ENCODE results near the gene DLX2. TPM values are rescaled to one million over a fixed set of nuclear protein-coding genes. Genes with fewer than 3 reads are reported as not detected.
A peak's percentile ranks its signal among the peaks of the same experiment; 100 is the strongest.

DLX2 gene
- total and polyA plus RNA-seq, 2 of the 13 experiments (the other 11 are each of a cell fraction or from before 2014, with no cell fraction given): 0.07 to 0.15 TPM

DNA sequence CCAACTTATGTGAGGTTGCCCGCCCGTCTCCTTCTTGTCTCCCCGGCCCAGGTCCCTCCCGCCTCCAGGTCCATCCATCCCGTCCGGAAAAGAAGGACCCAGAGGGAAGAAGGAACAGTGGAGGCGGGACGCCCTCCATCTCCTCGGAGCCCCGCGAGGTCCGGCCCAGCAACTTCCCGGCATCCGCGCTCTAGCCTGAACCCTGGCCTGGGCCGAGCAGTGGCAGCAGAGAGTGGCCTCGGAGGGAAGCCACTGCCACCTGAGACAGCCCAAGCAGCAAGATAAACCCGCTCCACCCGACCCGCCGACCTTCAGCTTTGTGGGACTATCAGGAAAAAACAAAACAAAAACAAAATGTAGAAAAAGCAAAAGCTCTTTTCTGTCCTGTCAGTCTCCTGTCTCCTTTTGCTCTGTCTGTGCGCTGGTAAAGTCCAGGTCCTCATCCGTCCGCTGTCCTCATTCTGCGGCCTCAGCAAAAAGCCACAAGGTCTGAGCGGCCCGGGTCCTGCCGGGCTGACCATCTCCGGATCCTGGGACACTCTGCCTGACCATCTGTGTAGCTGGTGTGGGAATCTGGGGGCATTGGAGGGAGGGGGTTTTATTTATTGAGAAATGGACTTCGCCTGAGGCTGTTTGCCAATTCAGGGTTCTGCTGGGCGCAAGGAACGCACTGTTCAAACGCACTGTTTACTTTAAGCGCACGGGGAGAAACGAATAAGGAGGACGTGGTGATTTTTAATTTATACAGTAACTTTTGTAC lies 14.3 kb downstream of the DLX2 start:
- no peak for DNase-seq (ENCODE audit: low spot score)
- BruUV-seq (replicated peaks): no TSS peak
- Histone ChIP-seq H2AFZ (ENCODE audit: low read length) (no peak overlapping the region), H3K27me3 (ENCODE audit: control insufficient read depth in 1 of 2, insufficient read depth in 2 of 2, low read length in 2 of 2) (peaks cover 17 to 94% of the 10 kb centered on the region in 2 experiments; a peak in 4 of 5 replicates), H3K4me1 (ENCODE audit: insufficient read depth, low read length) (peaks cover 57% of the 10 kb centered on the region), H3K9me3 (ENCODE audit: low read length) (no peaks in the 10 kb centered on the region), H3K36me3 (replicated peaks in 1 of 2; ENCODE audit: control insufficient read depth in 1 of 2, insufficient read depth in 2 of 2, low read length in 2 of 2) (no peaks in the 10 kb centered on the region), H4K20me1 (ENCODE audit: insufficient read depth, low read length) (peaks cover 5% of the 10 kb centered on the region; the same call in 1 of the 2 replicates), H3K79me2 (ENCODE audit: insufficient read depth, low read length) (no peaks in the 10 kb centered on the region), H3K9ac (ENCODE audit: insufficient read depth, low read depth, low read length) (no peak overlapping the region), H3K27ac (ENCODE audit: extremely low read length, insufficient read depth, low read length) (no peak overlapping the region), H3K4me2 (ENCODE audit: low read depth, low read length) (peak overlapping the region; percentile 21; the same call in 1 of the 2 replicates), H3K4me3 (replicated peaks in 1 of 3; ENCODE audit: insufficient read depth in 1 of 3, low read depth in 2 of 3, low read length in 3 of 3) (no peak overlapping the region)
- WGBS (ENCODE audit: low lambda C conversion rate): 44% methylated on average over 37 of the region's 37 CpGs
- FAIRE-seq: no peak
- in situ Hi-C loops (cut with HindIII; ENCODE audit: extremely low pct_ligation_motif_present, low pct_unique_long_range_greater_than_20kb) (no loop called here), intact Hi-C loops (cut with micrococcal nuclease; ENCODE audit: unreplicated experiment) (loop anchor here (5.0 kb wide), 1 partner anchor 36 kb away; no protein-coding TSS in a partner anchor)
- ChIA-PET POLR2A (interaction anchor here (0.9 to 1.4 kb wide), 2 partner anchors 11 to 15 kb away, joined by 4 read pairs; partner anchors contain the start of gene DLX2), CTCF (ENCODE audit: low intra/inter-chr PET ratio, low total read pairs) (no interaction called here)
- ATAC-seq: no peak
- TF ChIP-seq E2F1 (CRISPR knock-in tag; IDR thresholded peaks at IDR 0.05) (no peak), XRCC5 (optimal IDR thresholded peaks at IDR 0.05; ENCODE audit: low read length) (no peak), MAFK (conservative IDR thresholded peaks at IDR 0.05 in 1 of 2, IDR thresholded peaks at IDR 0.05 in 1 of 2; ENCODE audit: low read length in 2 of 2) (peak; percentile 98 to 99), ZNF512B (CRISPR knock-in tag; IDR thresholded peaks at IDR 0.05; ENCODE audit: borderline replicate concordance) (peak; percentile 49; the same call in 1 of the 2 replicates), RBM39 (IDR thresholded peaks at IDR 0.05; ENCODE audit: low read depth, low read length, poor library complexity, severe bottlenecking) (peak; percentile 40), CENPT (CRISPR knock-in tag; IDR thresholded peaks at IDR 0.05; ENCODE audit: low read depth) (no peak), SOX6 (IDR thresholded peaks at IDR 0.05) (no peak), SOX6 (CRISPR knock-in tag; IDR thresholded peaks at IDR 0.05) (no peak), ZNF20 (CRISPR knock-in tag; IDR thresholded peaks at IDR 0.05) (no peak), ZBTB38 (CRISPR knock-in tag; IDR thresholded peaks at IDR 0.05) (peak; percentile 46; the same call in 1 of the 2 replicates), MAX (IDR thresholded peaks at IDR 0.05) (no peak), PHF21A (CRISPR knock-in tag; IDR thresholded peaks at IDR 0.05) (peak; percentile 29; the same call in 1 of the 2 replicates), ZNF260 (CRISPR knock-in tag; IDR thresholded peaks at IDR 0.05; ENCODE audit: borderline replicate concordance, low read depth) (no peak), ZNF24 (IDR thresholded peaks at IDR 0.05) (no peak)
- TF ChIP-seq, protein P1, sequence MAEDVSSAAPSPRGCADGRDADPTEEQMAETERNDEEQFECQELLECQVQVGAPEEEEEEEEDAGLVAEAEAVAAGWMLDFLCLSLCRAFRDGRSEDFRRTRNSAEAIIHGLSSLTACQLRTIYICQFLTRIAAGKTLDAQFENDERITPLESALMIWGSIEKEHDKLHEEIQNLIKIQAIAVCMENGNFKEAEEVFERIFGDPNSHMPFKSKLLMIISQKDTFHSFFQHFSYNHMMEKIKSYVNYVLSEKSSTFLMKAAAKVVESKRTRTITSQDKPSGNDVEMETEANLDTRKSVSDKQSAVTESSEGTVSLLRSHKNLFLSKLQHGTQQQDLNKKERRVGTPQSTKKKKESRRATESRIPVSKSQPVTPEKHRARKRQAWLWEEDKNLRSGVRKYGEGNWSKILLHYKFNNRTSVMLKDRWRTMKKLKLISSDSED (CRISPR knock-in tag; IDR thresholded peaks at IDR 0.05): no peak
- TF ChIP-seq, protein P2, sequence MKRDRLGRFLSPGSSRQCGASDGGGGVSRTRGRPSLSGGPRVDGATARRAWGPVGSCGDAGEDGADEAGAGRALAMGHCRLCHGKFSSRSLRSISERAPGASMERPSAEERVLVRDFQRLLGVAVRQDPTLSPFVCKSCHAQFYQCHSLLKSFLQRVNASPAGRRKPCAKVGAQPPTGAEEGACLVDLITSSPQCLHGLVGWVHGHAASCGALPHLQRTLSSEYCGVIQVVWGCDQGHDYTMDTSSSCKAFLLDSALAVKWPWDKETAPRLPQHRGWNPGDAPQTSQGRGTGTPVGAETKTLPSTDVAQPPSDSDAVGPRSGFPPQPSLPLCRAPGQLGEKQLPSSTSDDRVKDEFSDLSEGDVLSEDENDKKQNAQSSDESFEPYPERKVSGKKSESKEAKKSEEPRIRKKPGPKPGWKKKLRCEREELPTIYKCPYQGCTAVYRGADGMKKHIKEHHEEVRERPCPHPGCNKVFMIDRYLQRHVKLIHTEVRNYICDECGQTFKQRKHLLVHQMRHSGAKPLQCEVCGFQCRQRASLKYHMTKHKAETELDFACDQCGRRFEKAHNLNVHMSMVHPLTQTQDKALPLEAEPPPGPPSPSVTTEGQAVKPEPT (CRISPR knock-in tag; IDR thresholded peaks at IDR 0.05; ENCODE audit: low read depth): no peak
